Limb (tissue), 2 donors: ENCODE results near the gene OBSL1.
A peak's percentile ranks its signal among the peaks of the same experiment; 100 is the strongest.

Experiments
- DNase-seq, 2 donors: peaks; one replicate each; pipeline ENCODE4 v3.0.0-alpha.2; 2016; ENCODE audit errors: extremely low spot score in 2 of 2

OBSL1 gene

GRCh38 chr2:219533930-219534661, 37.2 kb downstream of the OBSL1 start:
- DNase-seq = no peak

- DNase-seq = no peak
Measured at GRCh38 chr2:219532378-219532649, 39.0 kb downstream of the OBSL1 start.

GRCh38 chr2:219531639-219532377, 39.5 kb downstream of the OBSL1 start:
- no peak for DNase-seq

GRCh38 chr2:219530048-219530963, 41.0 kb downstream of the OBSL1 start:
- DNase-seq = peak; percentile 86 to 94

GRCh38 chr2:219527472-219527871, 43.9 kb downstream of the OBSL1 start:
- no peak for DNase-seq

GRCh38 chr2:219527076-219527394, 44.3 kb downstream of the OBSL1 start:
- no peak for DNase-seq

- DNase-seq = no peak
Measured at GRCh38 chr2:219526320-219527075, 44.8 kb downstream of the OBSL1 start.

- DNase-seq = no peak
Measured at GRCh38 chr2:219525533-219526232, 45.7 kb downstream of the OBSL1 start.

- no peak for DNase-seq
Measured at GRCh38 chr2:219524817-219525216, 46.5 kb downstream of the OBSL1 start.

- DNase-seq = no peak
Measured at GRCh38 chr2:219523031-219523671, 48.2 kb downstream of the OBSL1 start.

GRCh38 chr2:219522111-219523030, 49.0 kb downstream of the OBSL1 start:
- peak in 1 of 2 donors; percentile 74 for DNase-seq

GRCh38 chr2:219521066-219521880, 50.1 kb downstream of the OBSL1 start:
- DNase-seq = no peak

- no peak for DNase-seq
Measured at GRCh38 chr2:219520079-219520478, 51.3 kb downstream of the OBSL1 start.

- DNase-seq = no peak
Measured at GRCh38 chr2:219519526-219519916, 51.8 kb downstream of the OBSL1 start.

GRCh38 chr2:219517954-219518778, 53.2 kb downstream of the OBSL1 start:
- DNase-seq = no peak

- no peak for DNase-seq
Measured at GRCh38 chr2:219516888-219517287, 54.5 kb downstream of the OBSL1 start.

GRCh38 chr2:219515874-219516629, 55.3 kb downstream of the OBSL1 start:
- DNase-seq = no peak
